SK-N-SH treated with all-trans-retinoic acid at 6 μM for 48 hours (cell line): Measurements from ENCODE around the gene ARHGAP18.

Experiments
- ARNTL ChIP-seq: fragments of 450-650 bp; formaldehyde crosslinking; IDR thresholded peaks from 2 replicates; pipeline ENCODE4 v1.5.0; 2020; ENCODE audit warnings: low read depth, mild to moderate bottlenecking, moderate library complexity, borderline replicate concordance
- ESRRG ChIP-seq: fragments of 250-450 bp; sonication (Bioruptor Pico); IDR thresholded peaks from 2 replicates; pipeline ENCODE4 v1.6.1; 2021; ENCODE audit warnings: mild to moderate bottlenecking
- ISL1 ChIP-seq: fragments of 250-450 bp; sonication (Bioruptor Pico); IDR thresholded peaks from 2 replicates; pipeline ENCODE4 v2.1.2; 2022; ENCODE audit warnings: mild to moderate bottlenecking, moderate library complexity
- RARB ChIP-seq: fragments of 250-450 bp; sonication (Bioruptor Pico); IDR thresholded peaks from 2 replicates; pipeline ENCODE4 v1.8.0; 2021; ENCODE audit warnings: mild to moderate bottlenecking, moderate library complexity
- TCF4 ChIP-seq: fragments of 250-450 bp; sonication (Bioruptor Pico); IDR thresholded peaks from 2 replicates; pipeline ENCODE4 v1.8.0; 2021; ENCODE audit warnings: mild to moderate bottlenecking, moderate library complexity, borderline replicate concordance
- ZC3H10 ChIP-seq: fragments of 250-450 bp; sonication (Bioruptor Pico); IDR thresholded peaks from 2 replicates; pipeline ENCODE4 v1.5.1; 2021; ENCODE audit warnings: mild to moderate bottlenecking, moderate library complexity
- ZFP3 ChIP-seq: fragments of 250-450 bp; sonication (Bioruptor Pico); IDR thresholded peaks from 2 replicates; pipeline ENCODE4 v1.5.0; 2020; ENCODE audit warnings: mild to moderate bottlenecking, moderate library complexity
- ZFP30 ChIP-seq: fragments of 450-650 bp; formaldehyde crosslinking; IDR thresholded peaks from 2 replicates; pipeline ENCODE4 v1.5.0; 2022; ENCODE audit warnings: mild to moderate bottlenecking, moderate library complexity
- TF ChIP-seq, protein P1 (sequence below): fragments of 250-450 bp; sonication (Bioruptor Pico); IDR thresholded peaks from 2 replicates; pipeline ENCODE4 v1.5.0; 2020; ENCODE audit warnings: mild to moderate bottlenecking, moderate library complexity

DNA sequence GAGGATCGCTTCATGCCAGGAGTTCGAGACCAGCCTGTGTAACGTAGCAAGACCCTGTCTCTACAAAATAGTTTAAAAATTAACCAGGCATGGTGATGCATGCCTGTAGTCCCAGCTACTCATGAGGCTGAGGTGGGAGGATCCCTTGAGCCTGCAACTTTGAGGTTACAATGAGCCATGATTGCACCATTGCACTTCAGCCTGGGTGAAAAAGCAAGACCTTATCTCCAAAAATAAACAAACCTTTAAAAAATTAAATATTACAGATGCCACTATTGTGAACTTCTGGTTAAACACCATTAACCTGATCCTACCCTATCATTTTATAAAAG, 116.8 kb downstream of the ARHGAP18 start:
- TF ChIP-seq ISL1 (CRISPR knock-in tag) (no peak), ZFP3 (CRISPR knock-in tag) (no peak), RARB (CRISPR knock-in tag) (no peak), TCF4 (CRISPR knock-in tag) (no peak), ZC3H10 (CRISPR knock-in tag) (no peak), ARNTL (no peak), ZFP30 (CRISPR knock-in tag) (no peak), ESRRG (CRISPR knock-in tag) (no peak)
- TF ChIP-seq, protein P1, sequence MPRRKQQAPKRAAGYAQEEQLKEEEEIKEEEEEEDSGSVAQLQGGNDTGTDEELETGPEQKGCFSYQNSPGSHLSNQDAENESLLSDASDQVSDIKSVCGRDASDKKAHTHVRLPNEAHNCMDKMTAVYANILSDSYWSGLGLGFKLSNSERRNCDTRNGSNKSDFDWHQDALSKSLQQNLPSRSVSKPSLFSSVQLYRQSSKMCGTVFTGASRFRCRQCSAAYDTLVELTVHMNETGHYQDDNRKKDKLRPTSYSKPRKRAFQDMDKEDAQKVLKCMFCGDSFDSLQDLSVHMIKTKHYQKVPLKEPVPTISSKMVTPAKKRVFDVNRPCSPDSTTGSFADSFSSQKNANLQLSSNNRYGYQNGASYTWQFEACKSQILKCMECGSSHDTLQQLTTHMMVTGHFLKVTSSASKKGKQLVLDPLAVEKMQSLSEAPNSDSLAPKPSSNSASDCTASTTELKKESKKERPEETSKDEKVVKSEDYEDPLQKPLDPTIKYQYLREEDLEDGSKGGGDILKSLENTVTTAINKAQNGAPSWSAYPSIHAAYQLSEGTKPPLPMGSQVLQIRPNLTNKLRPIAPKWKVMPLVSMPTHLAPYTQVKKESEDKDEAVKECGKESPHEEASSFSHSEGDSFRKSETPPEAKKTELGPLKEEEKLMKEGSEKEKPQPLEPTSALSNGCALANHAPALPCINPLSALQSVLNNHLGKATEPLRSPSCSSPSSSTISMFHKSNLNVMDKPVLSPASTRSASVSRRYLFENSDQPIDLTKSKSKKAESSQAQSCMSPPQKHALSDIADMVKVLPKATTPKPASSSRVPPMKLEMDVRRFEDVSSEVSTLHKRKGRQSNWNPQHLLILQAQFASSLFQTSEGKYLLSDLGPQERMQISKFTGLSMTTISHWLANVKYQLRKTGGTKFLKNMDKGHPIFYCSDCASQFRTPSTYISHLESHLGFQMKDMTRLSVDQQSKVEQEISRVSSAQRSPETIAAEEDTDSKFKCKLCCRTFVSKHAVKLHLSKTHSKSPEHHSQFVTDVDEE (CRISPR knock-in tag), result no peak
